ENCODE measurements around the gene NOTCH2.

The NOTCH2 gene

DNA sequence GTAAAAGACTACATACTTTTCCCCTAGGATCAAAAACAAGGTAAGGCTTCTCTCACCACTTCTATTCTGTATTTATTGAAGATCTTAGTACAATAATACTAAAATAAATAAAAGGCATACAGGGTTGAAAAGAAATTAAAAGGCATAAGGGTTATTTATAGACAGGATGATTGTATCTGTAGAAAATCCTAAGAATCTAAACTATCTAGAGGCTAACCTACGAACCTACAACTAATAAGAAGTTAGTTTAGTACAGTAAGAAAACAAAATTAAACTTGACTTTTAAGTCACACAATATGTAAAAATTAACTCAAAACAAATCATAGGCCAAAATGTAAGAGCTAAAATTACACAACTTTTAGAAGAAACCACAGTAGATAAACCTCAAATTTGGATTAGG, 122.7 kb downstream of the NOTCH2 start:
- no peak for DNase-seq (ENCODE audit: low read depth in 2 of 2)

DNA sequence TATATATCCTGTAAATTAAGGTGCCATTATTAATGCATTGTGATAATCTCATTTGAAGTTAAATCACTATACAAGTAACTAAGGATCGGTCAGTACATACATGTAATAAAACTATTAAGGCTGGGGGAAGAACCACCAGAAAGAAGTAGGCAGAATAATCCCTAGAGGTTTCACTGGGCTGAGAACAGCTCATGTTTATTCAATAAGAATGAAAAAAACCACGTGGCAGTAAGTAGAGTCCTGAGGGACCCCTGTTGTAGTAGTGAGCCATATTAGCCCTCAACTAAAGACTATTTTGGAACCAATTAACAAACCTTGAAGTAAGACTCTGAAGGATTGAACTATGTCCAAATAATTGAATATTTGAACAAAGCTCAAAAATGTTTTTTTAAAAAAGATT, 126.2 kb downstream of the NOTCH2 start:
- DNase-seq (ENCODE audit: low read depth in 2 of 2): no peak

DNA sequence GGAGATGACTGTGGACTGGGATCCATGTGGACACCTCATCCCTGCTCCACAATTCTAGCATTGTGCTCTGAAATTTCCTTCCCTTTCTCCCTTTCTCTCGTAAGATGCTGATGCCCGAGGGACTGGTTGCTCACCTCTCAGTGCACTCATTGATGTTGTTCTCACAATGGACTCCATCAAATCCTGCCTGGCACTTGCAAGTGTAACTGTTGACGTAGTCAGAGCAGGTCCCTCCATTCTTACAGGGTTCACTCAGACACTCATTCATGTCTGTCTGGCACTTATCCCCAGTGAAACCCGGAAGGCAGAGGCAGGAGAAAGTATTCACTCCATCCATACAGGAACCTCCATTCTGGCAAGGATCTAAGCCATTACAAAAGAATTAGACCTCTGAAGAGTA, 128.1 kb downstream of the NOTCH2 start:
- no peak for DNase-seq (ENCODE audit: low read depth in 2 of 2)

DNA sequence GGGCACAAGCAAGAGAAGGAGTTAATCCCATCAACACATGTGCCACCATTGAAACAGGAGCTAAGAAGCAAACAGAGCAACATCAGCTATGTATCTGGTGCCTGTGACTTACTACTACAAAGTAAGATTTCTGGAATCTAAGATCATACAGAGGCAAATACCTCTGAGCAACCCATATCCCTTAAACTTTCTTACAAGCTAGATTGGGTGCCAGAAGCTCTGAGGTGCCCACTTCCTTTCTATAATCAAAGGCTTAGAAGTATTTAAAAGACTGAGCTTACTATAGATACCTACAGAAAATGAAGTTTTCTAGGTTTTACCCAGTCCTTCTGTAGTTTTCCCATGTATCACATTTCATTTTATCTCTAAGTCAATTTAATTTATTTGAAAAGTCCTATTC, 128.8 kb downstream of the NOTCH2 start:
- DNase-seq (ENCODE audit: low read depth in 2 of 2): no peak

DNA sequence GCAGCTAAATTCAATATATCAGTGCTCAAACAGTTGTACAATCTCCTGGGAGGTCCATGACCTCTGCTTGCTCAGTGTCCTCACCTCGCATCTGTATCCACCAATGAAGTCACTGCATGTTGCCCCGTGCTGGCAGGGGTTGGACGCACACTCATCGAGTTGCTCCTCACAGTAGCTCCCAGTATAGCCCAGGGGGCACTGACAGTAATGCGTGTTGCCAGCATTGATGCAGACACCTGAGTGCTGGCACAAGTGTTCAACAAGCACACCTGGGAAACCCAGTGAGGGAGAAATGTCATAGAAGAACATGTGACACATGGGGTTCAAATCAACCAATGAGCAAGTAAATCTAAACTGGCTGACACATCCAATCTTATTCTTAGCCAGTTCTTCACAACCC, 132.3 kb downstream of the NOTCH2 start:
- DNase-seq (ENCODE audit: low read depth in 2 of 2): no peak

DNA sequence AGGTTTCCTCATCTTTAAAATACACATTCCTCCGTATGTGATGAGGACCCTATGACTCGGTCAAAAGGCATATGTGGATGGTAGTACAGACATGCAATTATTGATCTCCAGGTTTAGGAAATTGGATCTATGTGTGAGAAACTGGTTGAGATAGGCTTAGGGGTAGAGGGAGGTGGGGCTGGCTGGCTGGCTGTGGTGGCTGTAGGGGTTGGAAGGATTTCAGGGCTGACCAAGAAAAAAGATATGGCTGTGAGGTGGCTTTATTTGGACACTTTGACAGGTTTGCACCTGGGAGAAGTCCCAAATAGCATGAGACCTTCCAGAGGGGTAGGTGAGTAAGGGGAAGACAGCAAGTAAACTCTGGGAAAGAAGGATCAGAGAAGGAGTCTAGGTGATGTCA, 133.5 kb downstream of the NOTCH2 start:
- DNase-seq (ENCODE audit: low read depth in 2 of 2): no peak

DNA sequence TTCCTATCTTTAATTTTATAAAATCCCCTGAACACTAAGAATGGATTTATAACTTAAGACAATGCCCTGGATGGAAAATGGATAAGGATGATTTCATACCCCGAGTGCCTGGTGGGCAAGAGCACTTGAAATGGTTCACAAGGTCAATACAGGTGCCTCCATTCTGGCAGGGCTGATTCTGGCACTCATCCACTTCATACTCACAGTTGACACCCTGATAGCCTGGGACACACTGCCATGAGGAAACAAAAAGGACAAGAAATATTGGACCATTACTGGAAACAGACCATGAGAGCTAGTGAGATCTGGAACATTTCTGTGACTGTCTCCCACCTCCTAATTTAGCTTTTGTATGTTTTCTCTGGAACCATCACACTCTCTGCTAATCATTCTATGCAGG, 134.1 kb downstream of the NOTCH2 start:
- no peak for DNase-seq (ENCODE audit: low read depth in 2 of 2)

DNA sequence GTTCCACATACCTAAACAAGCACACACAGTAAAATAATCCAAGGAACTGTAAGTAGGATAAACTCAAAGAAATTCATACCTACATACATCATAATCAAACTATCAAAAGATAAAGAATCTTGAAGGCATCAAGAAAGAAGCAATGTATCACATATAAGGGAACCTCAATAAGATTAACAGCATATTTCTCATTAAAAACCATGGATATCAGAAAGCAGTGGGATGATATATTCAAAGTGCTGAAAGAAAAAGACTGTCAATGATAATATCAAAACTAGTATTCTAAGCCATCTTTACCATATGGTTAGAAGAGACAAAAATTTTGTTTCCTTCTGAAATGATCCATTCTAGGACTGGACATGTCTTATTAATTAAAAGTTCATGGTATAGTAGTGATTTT, 136.1 kb downstream of the NOTCH2 start:
- no peak for DNase-seq (ENCODE audit: low read depth in 2 of 2)

DNA sequence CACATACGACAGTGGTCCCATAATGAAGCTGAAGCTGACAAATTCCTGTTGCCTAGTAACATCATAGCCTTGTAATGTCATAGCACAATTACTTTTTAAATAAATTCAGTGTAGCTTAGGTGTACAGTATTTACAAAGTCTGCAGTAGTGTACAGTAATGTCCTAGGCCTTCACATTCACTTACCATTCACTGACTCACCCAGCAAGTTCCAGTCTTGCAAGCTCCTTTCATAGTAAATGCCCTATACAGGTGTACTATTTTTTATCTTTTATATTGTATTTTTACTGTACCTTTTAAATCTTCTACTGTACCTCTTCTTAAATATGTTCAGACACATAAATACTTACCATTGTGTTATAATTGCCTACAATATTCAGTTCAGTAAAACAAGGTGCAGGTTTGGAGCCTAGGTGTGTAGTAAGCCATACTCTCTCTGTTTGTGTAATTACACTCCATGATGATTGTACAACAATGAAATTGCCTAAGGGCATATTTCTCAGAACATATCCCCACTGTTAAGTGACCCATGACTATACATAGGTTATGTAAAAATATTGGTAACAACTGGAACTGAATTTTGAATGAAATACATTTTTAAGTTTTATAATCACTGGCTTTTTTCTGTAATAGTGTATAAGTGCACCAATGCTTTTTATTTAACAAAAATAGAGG, 139.7 kb downstream of the NOTCH2 start:
- no peak for DNase-seq (ENCODE audit: low read depth in 2 of 2)

DNA sequence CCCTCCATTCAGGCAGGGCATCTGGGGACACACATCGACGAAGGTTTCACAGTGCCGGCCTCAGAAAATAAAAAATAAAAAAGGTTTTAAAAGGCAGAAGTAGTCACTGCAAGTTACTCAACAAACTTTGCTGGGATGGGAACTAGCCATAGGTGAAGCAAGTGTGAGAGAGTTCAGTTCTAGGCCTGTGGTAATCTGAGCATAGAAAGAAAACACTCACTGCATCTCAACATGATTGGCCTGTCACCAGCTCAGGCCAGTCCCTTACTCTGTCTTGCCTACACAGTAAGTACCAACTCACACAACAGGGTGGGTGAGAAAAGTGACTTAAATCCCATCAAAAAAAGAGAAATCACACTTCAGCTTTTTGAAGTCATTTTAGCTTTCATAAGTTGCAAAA, 142.9 kb downstream of the NOTCH2 start:
- DNase-seq (ENCODE audit: low read depth in 2 of 2): no peak

DNA sequence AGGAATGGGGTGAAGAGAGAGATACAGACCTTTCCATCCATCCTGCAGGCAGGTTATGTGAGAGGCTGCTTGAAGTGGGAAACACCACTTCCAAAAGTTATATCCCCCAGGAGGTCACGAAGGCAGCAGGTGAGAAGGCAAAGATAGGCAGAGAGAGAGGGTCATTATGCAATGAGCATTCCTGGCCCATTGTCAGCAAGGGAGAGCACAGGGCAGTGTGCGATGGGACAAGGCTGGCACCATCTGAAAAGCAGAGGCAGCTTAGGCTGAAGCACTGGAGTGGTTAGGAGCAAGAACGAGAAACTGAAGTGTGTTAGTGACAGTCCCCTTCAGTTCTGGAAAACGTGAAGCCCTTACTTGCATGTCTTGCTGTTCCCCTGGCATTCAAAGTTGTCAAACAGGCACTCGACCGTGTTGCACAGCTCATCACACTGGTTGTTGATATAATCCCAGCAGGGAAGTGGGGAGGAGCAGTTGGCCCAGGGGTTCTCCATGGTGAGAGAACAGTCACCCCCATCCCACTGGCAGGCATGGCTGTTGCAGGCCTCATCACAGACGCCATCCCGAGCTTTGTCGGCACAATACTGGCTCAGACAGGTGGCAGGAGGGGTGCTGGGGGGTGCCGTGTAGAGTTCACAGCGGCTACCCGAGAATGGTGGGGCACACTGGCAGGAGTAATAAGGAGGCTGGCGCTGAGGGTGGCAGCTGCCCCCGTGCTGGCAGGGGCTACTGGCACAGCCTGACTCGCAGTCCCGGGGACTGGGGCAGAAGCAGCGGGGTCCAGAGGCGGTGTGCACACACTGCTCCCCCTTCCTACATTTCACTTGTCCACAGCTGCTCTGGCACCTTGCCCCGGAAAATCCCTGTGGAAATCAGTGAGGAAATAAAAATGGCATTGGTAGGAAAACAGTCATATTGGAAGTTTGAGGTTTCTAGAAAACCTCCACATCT, 144.2 kb downstream of the NOTCH2 start:
- no peak for DNase-seq (ENCODE audit: low read depth in 2 of 2)

DNA sequence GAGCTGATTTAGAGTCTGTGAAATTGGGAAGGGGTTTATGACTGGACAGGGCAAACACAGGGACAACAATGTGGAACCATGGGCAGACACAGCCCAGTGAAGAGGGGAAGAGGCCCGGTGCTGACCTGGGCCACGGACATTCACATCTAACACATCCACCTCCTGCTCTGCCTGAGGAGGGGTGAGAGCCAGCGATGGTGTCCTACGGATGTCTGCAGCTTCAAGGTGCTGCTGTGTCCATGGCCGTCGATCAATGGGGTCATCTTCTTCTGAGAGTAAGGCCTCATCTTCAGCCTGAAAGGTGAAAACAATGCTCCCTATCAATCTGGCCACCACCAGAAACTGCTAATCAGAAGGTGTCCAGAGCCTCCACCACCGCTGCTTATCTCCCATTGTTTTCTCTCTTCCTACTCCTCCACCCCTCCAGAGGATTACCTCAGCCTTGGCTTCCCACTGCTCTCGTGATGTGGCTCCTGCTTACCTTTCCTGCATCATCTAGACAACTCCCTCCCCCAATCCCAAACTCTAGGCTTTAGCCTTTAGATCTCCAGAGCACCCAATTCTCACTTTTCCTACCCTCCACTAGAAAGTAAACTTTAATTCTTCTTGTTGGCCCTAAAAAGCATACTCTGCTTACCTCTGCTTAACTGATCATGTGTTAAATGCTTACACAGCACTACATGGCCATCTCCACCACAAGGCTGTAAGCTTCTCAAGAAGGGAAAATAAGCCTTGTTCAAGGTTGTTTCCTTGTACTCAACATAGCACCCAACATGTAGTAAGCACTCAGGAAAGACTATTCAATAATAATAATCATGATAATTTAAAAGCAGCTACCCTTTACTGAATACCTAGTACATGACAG, 149.1 kb downstream of the NOTCH2 start:
- DNase-seq (ENCODE audit: low read depth in 2 of 2): no peak

DNA sequence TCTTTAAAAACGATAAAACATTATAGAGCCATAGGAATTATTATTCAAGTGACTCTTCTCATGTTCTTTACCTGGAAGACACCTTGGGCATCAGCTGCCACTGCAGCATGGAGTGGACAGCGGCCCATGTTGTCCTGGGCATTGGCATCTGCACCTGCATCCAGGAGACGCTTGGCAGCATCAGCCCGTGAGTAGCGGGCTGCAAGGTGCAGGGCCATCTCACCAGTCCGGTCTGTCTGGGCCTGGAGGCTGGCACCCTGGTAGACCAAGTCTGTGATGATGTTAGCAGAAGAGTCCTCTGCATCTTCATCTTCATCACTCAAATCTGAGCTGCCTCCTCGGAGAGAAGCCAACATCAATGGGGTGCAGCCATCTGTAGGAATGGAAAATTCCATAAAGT, 150.2 kb downstream of the NOTCH2 start:
- no peak for DNase-seq (ENCODE audit: low read depth in 2 of 2)

DNA sequence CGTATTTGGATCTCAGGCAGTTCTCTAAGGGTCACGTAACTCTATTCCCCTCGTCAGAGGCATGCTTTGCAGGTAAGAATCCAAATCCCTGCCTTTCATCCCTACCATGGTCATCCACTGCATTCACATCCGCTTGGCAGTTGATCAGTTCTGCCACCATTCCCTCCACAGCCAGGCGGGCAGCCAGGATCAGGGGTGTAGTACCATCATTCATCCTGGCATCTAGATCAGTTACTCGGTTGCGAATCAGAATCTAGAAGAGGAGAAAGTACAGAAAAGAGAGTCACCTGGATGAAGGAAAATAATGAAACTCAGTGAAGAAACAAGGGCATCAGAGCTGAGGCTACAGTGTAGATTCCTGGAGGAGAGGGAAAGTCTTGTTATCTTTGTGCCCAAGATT, 151.2 kb downstream of the NOTCH2 start:
- DNase-seq (ENCODE audit: low read depth in 2 of 2): no peak

DNA sequence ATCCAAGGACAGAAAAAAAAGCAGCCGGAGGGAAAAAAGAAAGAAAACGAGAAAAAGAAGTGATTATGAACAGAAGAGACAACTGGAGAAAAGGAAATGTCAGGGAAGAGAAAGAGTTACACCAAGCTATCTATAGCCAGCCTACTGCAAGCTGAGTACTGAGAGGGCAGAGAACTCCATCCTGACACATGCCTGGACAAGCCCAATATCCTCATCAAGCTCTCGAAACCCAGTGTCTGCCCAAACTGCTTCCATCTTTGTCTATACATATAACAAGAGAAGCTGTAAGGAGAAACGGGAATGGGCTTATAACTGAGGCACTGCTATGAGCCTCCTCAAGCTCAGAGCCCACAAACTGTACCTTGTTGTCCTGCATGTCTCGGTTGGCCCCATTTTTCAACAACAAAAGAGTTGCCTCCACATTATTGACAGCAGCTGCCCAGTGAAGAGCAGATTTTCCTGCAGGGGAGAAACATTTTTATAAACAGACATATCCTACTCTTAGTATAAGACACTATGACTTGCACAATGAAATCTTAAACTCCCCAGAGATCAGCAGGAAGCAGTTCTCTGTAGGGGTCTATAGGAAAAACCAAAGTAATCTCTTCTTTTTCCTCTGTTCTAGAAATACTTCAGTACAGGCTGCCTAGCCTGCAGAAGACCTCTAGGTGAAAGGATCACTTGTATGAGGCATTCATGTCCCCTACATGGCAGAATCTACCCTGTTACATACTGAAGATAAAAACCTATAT, 152.0 kb downstream of the NOTCH2 start:
- no peak for DNase-seq (ENCODE audit: low read depth in 2 of 2)

DNA sequence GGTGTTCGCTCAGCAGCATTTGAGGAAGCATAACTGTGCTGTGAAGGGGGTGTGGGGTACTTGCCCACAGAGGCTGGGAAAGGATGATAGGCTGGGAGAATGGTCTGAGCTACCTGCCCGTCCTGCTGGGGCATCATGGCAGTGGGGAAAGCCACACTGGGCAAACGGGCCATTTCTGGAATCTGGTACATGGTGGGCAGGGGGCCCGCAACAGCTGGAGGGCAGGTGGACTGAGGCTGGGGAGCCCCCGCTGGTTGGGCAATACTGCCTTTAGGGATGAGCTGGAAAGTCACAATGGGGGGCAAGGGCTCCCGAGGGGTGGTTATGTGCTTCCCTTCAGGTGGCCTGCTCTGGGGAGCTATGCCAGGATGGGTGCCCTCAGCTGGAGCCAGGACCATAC, 153.9 kb downstream of the NOTCH2 start:
- no peak for DNase-seq (ENCODE audit: low read depth in 2 of 2)

DNA sequence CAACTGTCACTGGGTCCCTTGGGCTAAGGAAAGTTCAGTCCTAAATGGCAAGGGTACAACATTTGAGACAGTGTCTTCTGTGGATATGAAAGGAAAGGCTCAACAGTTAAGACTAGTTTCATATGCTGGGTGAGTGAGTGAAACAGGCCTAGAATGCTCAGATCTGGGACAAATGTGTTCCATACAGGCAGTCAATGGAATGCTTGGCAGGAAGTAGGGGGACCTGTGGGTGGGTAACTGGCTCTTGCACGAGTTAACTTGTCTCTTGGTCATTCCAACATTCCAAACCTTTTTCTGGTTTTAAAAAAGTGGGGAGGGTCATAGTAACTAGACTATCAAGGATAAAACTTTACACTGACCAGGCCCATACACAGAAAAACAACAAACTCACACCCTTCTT, 155.4 kb downstream of the NOTCH2 start:
- DNase-seq (ENCODE audit: low read depth in 2 of 2): no peak

DNA sequence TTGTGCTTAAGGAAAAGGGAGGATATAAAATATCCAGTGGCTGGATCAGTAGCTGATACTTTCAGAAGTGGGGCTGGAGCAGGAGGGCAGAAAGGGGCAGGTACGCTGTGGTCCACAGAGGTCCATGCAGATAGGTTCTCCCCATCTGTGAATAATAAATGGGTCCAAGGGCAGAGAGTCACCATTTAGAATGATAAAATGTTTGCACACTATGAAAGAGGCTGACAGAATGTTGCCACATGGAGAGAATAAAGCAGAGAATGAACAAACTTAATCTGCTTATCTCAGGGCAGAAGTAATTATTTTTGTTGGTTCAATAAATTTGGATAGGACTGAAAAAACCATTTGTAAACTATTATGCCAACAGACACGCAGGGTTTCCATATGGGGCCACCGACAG, 156.5 kb downstream of the NOTCH2 start:
- no peak for DNase-seq (ENCODE audit: low read depth in 2 of 2)

DNA sequence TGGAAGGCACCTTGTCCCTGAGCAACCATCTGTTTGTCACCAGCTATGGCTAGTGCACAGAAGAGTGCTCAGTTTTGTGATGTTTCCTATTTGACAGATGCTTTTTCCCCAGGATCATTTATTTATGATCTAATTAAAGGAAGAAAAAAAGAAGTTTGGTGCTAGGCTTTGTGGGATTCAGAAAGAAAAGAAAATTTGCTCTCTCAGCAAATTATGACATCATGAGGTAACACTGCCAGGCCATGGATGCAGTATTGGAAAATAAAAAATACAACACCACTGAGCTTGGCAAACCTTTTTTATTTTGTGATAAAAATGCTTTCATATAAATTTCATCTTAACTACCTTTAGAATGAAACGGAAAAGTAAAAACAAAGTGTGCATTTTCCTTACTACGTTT, 157.7 kb downstream of the NOTCH2 start:
- DNase-seq (ENCODE audit: low read depth in 2 of 2): no peak

DNA sequence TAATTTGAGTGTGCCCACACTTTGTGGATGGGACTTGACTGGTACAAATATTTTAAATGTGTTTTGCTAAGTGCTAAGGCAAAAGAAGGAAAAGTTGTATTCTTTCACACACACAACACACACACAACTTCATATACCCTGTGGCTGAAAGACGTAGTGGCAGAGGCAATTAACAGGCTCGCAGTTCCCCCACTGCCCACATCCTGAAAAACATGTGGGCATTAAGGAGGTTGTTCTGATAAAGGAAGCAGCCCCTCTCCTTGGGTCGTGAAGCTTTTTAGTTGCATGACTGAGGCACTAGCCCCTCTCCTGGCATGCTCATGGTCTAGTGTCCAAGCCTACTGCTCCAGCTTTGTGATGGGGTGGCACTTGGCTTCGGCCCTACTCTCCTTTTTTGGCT, 158.8 kb downstream of the NOTCH2 start:
- DNase-seq (ENCODE audit: low read depth in 2 of 2): no peak

DNA sequence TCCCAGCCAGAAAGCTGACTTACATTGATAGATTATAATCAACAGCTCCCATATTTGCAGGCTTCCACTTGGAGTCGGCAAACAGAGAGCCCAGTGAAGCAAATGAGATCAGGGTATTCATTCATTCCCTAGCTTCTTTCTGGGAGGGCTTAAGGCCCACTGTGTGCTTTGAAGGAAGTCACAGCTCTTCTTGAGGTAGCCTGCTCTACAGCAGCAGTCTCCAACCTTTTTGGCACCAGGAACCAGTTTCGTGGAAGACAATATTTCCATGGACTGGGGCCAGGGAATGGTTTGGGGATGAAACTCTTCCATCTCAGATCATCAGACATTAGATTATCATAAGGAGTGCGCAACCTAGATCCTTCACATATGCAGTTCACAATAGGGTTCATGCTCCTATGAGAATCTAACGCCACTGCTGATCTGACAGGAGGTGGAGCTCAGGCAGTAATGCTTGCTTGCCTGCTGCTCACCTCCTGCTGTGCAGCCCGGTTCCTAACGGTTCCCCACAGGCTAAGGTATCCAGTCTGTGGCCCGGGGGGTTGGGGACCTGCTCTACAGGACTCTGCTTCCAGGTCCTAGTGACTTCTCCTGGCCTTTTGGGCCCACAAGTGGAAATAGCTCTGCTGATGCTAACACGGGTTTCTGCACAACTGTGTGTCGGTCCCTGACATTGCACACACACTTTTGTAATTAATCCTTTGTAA, 159.4 kb downstream of the NOTCH2 start:
- no peak for DNase-seq (ENCODE audit: low read depth in 2 of 2)

Measured in stimulated activated CD4-positive, alpha-beta T cell treated with anti-CD3 and anti-CD28 coated beads, Interleukin-12 subunit alpha, Interleukin-12 subunit beta, amount 100 ng/mL, for 24 hours (primary cell).